ENCODE results near the gene CDH13. TPM values are rescaled to one million over a fixed set of nuclear protein-coding genes. Genes with fewer than 3 reads are reported as not detected.

The CDH13 gene
- total and polyA plus RNA-seq, 2 donors (not counting 3 experiments of a cell fraction or from before 2014, with no cell fraction given): 96.6 to 124 TPM

DNA sequence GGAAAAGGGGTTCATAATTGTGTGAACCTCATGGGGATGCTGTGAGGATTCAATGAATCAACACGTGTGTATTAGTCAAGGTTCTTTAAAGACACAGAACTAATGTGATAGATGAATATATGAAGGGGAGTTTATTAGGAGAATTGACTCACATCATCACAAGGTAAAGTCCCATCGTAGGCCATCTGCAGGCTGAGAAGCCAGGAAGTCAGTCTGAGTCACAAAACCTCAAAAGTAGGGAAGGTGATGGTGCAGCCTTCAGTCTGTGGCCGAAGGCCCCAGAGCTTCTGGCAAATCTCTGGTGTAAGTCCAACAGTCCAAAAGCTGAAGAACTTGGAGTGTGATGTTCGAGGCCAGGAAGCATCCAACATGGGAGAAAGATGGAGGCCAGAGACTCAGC lies 413.4 kb downstream of the CDH13 start:
- no peaks in the 10 kb centered on the region for H3K79me2 ChIP-seq (ENCODE audit: control insufficient read depth, insufficient read depth, low read length)
- FAIRE-seq (peak; percentile 70), DNase-seq (ENCODE audit: low read depth, low spot score) (peak; percentile 18)
- H3K27me3 ChIP-seq (ENCODE audit: control insufficient read depth in 2 of 2, insufficient read depth in 2 of 2, low read length in 2 of 2): no peaks in the 10 kb centered on the region
- H3K4me3 ChIP-seq (replicated peaks in 1 of 3; ENCODE audit: insufficient read depth in 1 of 3, low read depth in 1 of 3, low read length in 3 of 3): no peak overlapping the region
- no peak for TF ChIP-seq POLR2AphosphoS5 (IDR thresholded peaks at IDR 0.05; ENCODE audit: insufficient read depth, low read depth, low read length)
- no peak for TF ChIP-seq GATA2 (IDR thresholded peaks at IDR 0.05; ENCODE audit: insufficient read depth, insufficient read length, low read depth, low read length)
- no peak for TF ChIP-seq MYC (IDR thresholded peaks at IDR 0.05; ENCODE audit: low read depth, low read length)
- H3K27ac ChIP-seq (ENCODE audit: insufficient read depth, low read depth, low read length): no peak overlapping the region
- no peak overlapping the region for H3K9ac ChIP-seq (replicated peaks; ENCODE audit: extremely low read depth, insufficient read depth, low read length)
- ChIA-PET CTCF (no interaction called here), POLR2A (no interaction called here)
- peaks cover 6% of the 10 kb centered on the region for H3K4me1 ChIP-seq (ENCODE audit: control insufficient read depth, extremely low read depth, insufficient read depth, low read length)
- dilution Hi-C loops (cut with MboI; ENCODE audit: extremely low pct_ligation_motif_present, low sequenced_read_pairs) (no loop called here), intact Hi-C loops (cut with micrococcal nuclease) (no loop called here)
- H3K4me2 ChIP-seq (ENCODE audit: insufficient read depth, low read length): no peak overlapping the region
- no peaks in the 10 kb centered on the region for H3K36me3 ChIP-seq (ENCODE audit: control insufficient read depth in 2 of 2, extremely low read depth in 1 of 2, insufficient read depth in 2 of 2, low read length in 2 of 2)
- BruUV-seq (replicated peaks): no TSS peak
- H4K20me1 ChIP-seq (replicated peaks; ENCODE audit: control insufficient read depth, extremely low read depth, insufficient read depth, low read length): no peaks in the 10 kb centered on the region
- H3K9me1 ChIP-seq (replicated peaks; ENCODE audit: control insufficient read depth, extremely low read depth, insufficient read depth, low read length): no peaks in the 10 kb centered on the region
- no peaks in the 10 kb centered on the region for H3K9me3 ChIP-seq (replicated peaks; ENCODE audit: control insufficient read depth, insufficient read depth, low read length)
- no peak overlapping the region for H2AFZ ChIP-seq (ENCODE audit: low read depth, low read length)

DNA sequence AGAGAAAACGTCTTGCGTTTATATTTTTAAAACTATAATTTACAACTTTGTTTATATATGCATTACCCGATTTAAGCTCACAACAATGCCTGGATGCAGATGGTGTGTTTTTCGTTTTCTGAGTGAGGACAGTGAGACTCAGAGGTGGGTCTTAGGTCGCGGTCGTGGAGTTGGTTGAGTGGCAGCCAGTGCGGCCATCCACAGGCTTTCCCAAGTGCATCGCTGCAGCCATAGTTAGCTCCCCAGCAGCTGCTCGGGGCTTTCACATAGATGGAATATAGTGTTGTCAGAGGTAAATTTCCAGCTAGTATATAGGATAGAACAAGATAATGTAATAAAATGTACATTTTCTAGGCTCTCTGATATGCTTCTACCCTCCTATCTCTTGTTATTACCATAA lies 417.8 kb downstream of the CDH13 start:
- no TSS peak for BruUV-seq (replicated peaks)
- dilution Hi-C loops (cut with MboI; ENCODE audit: extremely low pct_ligation_motif_present, low sequenced_read_pairs): no loop called here
- POLR2A ChIA-PET: no interaction called here

More for the DNA sequence above, 417.8 kb downstream of the CDH13 start:
- FAIRE-seq: no peak
- TF ChIP-seq, protein P1, sequence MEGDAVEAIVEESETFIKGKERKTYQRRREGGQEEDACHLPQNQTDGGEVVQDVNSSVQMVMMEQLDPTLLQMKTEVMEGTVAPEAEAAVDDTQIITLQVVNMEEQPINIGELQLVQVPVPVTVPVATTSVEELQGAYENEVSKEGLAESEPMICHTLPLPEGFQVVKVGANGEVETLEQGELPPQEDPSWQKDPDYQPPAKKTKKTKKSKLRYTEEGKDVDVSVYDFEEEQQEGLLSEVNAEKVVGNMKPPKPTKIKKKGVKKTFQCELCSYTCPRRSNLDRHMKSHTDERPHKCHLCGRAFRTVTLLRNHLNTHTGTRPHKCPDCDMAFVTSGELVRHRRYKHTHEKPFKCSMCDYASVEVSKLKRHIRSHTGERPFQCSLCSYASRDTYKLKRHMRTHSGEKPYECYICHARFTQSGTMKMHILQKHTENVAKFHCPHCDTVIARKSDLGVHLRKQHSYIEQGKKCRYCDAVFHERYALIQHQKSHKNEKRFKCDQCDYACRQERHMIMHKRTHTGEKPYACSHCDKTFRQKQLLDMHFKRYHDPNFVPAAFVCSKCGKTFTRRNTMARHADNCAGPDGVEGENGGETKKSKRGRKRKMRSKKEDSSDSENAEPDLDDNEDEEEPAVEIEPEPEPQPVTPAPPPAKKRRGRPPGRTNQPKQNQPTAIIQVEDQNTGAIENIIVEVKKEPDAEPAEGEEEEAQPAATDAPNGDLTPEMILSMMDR (IDR thresholded peaks at IDR 0.05; ENCODE audit: extremely low read depth in 1 of 2, insufficient read depth in 1 of 2, low read depth in 1 of 2, low read length in 2 of 2): no peak
- TF ChIP-seq MYC (IDR thresholded peaks at IDR 0.05; ENCODE audit: low read depth, low read length) (no peak), FOS (IDR thresholded peaks at IDR 0.05; ENCODE audit: borderline replicate concordance, insufficient read depth, low read length) (no peak), EZH2 (IDR thresholded peaks at IDR 0.05; ENCODE audit: borderline replicate concordance, low read depth, low read length, severe bottlenecking) (no peak), POLR2A (IDR thresholded peaks at IDR 0.05; ENCODE audit: low read depth, low read length) (no peak), JUN (IDR thresholded peaks at IDR 0.05; ENCODE audit: borderline replicate concordance, insufficient read depth, insufficient read length, low read depth) (no peak), POLR2AphosphoS5 (IDR thresholded peaks at IDR 0.05; ENCODE audit: insufficient read depth, low read depth, low read length) (no peak), GATA2 (IDR thresholded peaks at IDR 0.05; ENCODE audit: insufficient read depth, insufficient read length, low read depth, low read length) (no peak)
- TF ChIP-seq, protein P2, sequence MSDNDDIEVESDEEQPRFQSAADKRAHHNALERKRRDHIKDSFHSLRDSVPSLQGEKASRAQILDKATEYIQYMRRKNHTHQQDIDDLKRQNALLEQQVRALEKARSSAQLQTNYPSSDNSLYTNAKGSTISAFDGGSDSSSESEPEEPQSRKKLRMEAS (IDR thresholded peaks at IDR 0.05; ENCODE audit: insufficient read depth, insufficient read length): no peak
- intact Hi-C loops (cut with micrococcal nuclease): no loop called here
- H3K4me2 ChIP-seq (ENCODE audit: insufficient read depth, low read length): no peak overlapping the region
- H3K9me3 ChIP-seq (replicated peaks; ENCODE audit: control insufficient read depth, insufficient read depth, low read length): no peaks in the 10 kb centered on the region
- no peak overlapping the region for H3K9ac ChIP-seq (replicated peaks; ENCODE audit: extremely low read depth, insufficient read depth, low read length)
- H3K79me2 ChIP-seq (ENCODE audit: control insufficient read depth, insufficient read depth, low read length): no peaks in the 10 kb centered on the region
- no peak for DNase-seq (ENCODE audit: low read depth, low spot score)
- no peak overlapping the region for H3K4me3 ChIP-seq (replicated peaks in 1 of 3; ENCODE audit: insufficient read depth in 1 of 3, low read depth in 1 of 3, low read length in 3 of 3)
- peaks cover 15% of the 10 kb centered on the region for H3K4me1 ChIP-seq (ENCODE audit: control insufficient read depth, extremely low read depth, insufficient read depth, low read length)
- no peaks in the 10 kb centered on the region for H4K20me1 ChIP-seq (replicated peaks; ENCODE audit: control insufficient read depth, extremely low read depth, insufficient read depth, low read length)
- H3K27me3 ChIP-seq (ENCODE audit: control insufficient read depth in 2 of 2, insufficient read depth in 2 of 2, low read length in 2 of 2): no peaks in the 10 kb centered on the region
- no peaks in the 10 kb centered on the region for H3K9me1 ChIP-seq (replicated peaks; ENCODE audit: control insufficient read depth, extremely low read depth, insufficient read depth, low read length)
- CTCF ChIA-PET: interaction anchor here (1.1 to 1.2 kb wide), 2 partner anchors 69 to 296 kb away, joined by 3 read pairs; no protein-coding TSS in a partner anchor
- H3K27ac ChIP-seq (ENCODE audit: insufficient read depth, low read depth, low read length): no peak overlapping the region
- H2AFZ ChIP-seq (ENCODE audit: low read depth, low read length): no peak overlapping the region
- H3K36me3 ChIP-seq (ENCODE audit: control insufficient read depth in 2 of 2, extremely low read depth in 1 of 2, insufficient read depth in 2 of 2, low read length in 2 of 2): no peaks in the 10 kb centered on the region

All from endothelial cell of umbilical vein (primary cell).